ENCODE results near the gene PIGV. TPM values are rescaled to one million over a fixed set of nuclear protein-coding genes. Genes with fewer than 3 reads are reported as not detected.

PIGV gene
- total RNA-seq, 1 experiment from 2014 or later: 14.0 TPM

GRCh38 chr1:26771643-26772321 lies 16.0 kb upstream of the PIGV start:
- DNase-seq (ENCODE audit: extremely low read depth, low read depth): no peak

GRCh38 chr1:26772687-26773086 lies 15.1 kb upstream of the PIGV start:
- DNase-seq (ENCODE audit: extremely low read depth, low read depth): no peak

- no peak for DNase-seq (ENCODE audit: extremely low read depth, low read depth)
Measured at GRCh38 chr1:26774462-26774861, 13.3 kb upstream of the PIGV start.

- no peak for DNase-seq (ENCODE audit: extremely low read depth, low read depth)
Measured at GRCh38 chr1:26775666-26776065, 12.1 kb upstream of the PIGV start.

GRCh38 chr1:26779098-26779668 lies 8.6 kb upstream of the PIGV start:
- no peak for DNase-seq (ENCODE audit: extremely low read depth, low read depth)

- no peak for DNase-seq (ENCODE audit: extremely low read depth, low read depth)
Measured at GRCh38 chr1:26780344-26780957, 7.3 kb upstream of the PIGV start.

GRCh38 chr1:26781206-26781825 lies 6.4 kb upstream of the PIGV start:
- DNase-seq (ENCODE audit: extremely low read depth, low read depth): no peak

GRCh38 chr1:26782521-26783212 lies 5.1 kb upstream of the PIGV start:
- DNase-seq (ENCODE audit: extremely low read depth, low read depth): no peak

GRCh38 chr1:26783646-26784022 lies 4.1 kb upstream of the PIGV start:
- DNase-seq (ENCODE audit: extremely low read depth, low read depth): no peak

- DNase-seq (ENCODE audit: extremely low read depth, low read depth): no peak
Measured at GRCh38 chr1:26784023-26784871, 3.5 kb upstream of the PIGV start.

- DNase-seq (ENCODE audit: extremely low read depth, low read depth): no peak
Measured at GRCh38 chr1:26784886-26785285, 2.9 kb upstream of the PIGV start.

- no peak for DNase-seq (ENCODE audit: extremely low read depth, low read depth)
Measured at GRCh38 chr1:26785611-26786436, 1.9 kb upstream of the PIGV start.

- DNase-seq (ENCODE audit: extremely low read depth, low read depth): no peak
Measured at GRCh38 chr1:26786437-26787380, 1.0 kb upstream of the PIGV start.

- DNase-seq (ENCODE audit: extremely low read depth, low read depth): no peak
Measured at GRCh38 chr1:26787381-26787705, 407 bp upstream of the PIGV start.

GRCh38 chr1:26788515-26788785 lies 700 bp downstream of the PIGV start:
- no peak for DNase-seq (ENCODE audit: extremely low read depth, low read depth)

- DNase-seq (ENCODE audit: extremely low read depth, low read depth): peak; percentile 76
Measured at GRCh38 chr1:26788836-26789611, 1.3 kb downstream of the PIGV start.

- no peak for DNase-seq (ENCODE audit: extremely low read depth, low read depth)
Measured at GRCh38 chr1:26789612-26789865, 1.8 kb downstream of the PIGV start.

- DNase-seq (ENCODE audit: extremely low read depth, low read depth): no peak
Measured at GRCh38 chr1:26789931-26790330, 2.2 kb downstream of the PIGV start.

Data from NCI-H460 (cell line).